PC-9 (cell line): ENCODE measurements around the gene DPH2.

Source experiments
- CTCF ChIP-seq: fragments of 200-600 bp; sonication (generic); conservative IDR thresholded peaks from 2 replicates; pipeline ENCODE4 v1.6.1; 2017; ENCODE audit warnings: mixed run types, antibody characterized with exemption, mild to moderate bottlenecking, moderate library complexity
- EZH2 ChIP-seq: fragments of 200-600 bp; sonication (generic); IDR thresholded peaks from 2 replicates; pipeline ENCODE4 v1.8.0; 2017; ENCODE audit warnings: antibody characterized with exemption, low read depth

- TF ChIP-seq CTCF (no peak), EZH2 (no peak)
Measured at GRCh38 chr1:44013949-44014348, 44.1 kb downstream of the DPH2 start.
